AG04449 (cell line): ENCODE data around the gene TNFSF13B.

Source experiments
- CTCF ChIA-PET: fragments of 350-600 bp; formaldehyde crosslinking; extraction: SDS; loops from one replicate; lab custom pipeline; 2021; ENCODE audit warnings: antibody characterized with exemption; lab: Yijun Ruan, JAX
- POLR2A ChIA-PET: fragments of 400-600, 350-600 bp; formaldehyde crosslinking; extraction: SDS; loops from one replicate; lab custom pipeline; 2020; ENCODE audit warnings: antibody characterized with exemption, inconsistent platforms; lab: Yijun Ruan, JAX
- DNase-seq: peaks from one replicate; pipeline ENCODE4 v3.0.0-alpha.2; 2010; ENCODE audit warnings: low read depth, low spot score
- H3K4me3 ChIP-seq: 2 replicates; pipeline ENCODE4 v1.5.1; 2011; ENCODE audit warnings: low read depth, mild to moderate bottlenecking, control low read depth, low read length
- CTCF ChIP-seq: IDR thresholded peaks from one replicate; pipeline ENCODE4 v1.5.1; 2011; ENCODE audit warnings: mild to moderate bottlenecking, moderate library complexity, low read length, control low read depth, inconsistent platforms; ENCODE audit not compliant: insufficient read depth; ENCODE audit errors: missing control alignments

Gene TNFSF13B

GRCh38 chr13:108346376-108346775 is 76.9 kb downstream of the TNFSF13B start:
- H3K4me3 ChIP-seq = no peak overlapping the region
- POLR2A ChIA-PET = no interaction called here
- DNase-seq = no peak
- no peak for TF ChIP-seq CTCF
- CTCF ChIA-PET = interaction anchor here (1.3 kb wide), 1 partner anchor 549 kb away, joined by 4 read pairs; no protein-coding TSS in a partner anchor

- H3K4me3 ChIP-seq = no peak overlapping the region
- TF ChIP-seq CTCF = no peak
- DNase-seq = no peak
- ChIA-PET POLR2A (no interaction called here), CTCF (no interaction called here)
Observed at GRCh38 chr13:108349269-108349668, 79.8 kb downstream of the TNFSF13B start.

- ChIA-PET CTCF (interaction anchor here (0.7 kb wide), 1 partner anchor 545 kb away, joined by 3 read pairs; no protein-coding TSS in a partner anchor), POLR2A (no interaction called here)
- no peak overlapping the region for H3K4me3 ChIP-seq
- DNase-seq = no peak
- no peak for TF ChIP-seq CTCF
Observed at GRCh38 chr13:108350579-108350978, 81.1 kb downstream of the TNFSF13B start.

GRCh38 chr13:108352599-108352998 is 83.1 kb downstream of the TNFSF13B start:
- ChIA-PET CTCF (interaction anchor here (1.0 to 1.6 kb wide), 2 partner anchors 10 to 31 kb away, joined by 3 to 8 read pairs; no protein-coding TSS in a partner anchor), POLR2A (no interaction called here)
- no peak for DNase-seq
- H3K4me3 ChIP-seq = no peak overlapping the region
- TF ChIP-seq CTCF = no peak

GRCh38 chr13:108357228-108357627 is 87.7 kb downstream of the TNFSF13B start:
- POLR2A ChIA-PET = no interaction called here
- CTCF ChIA-PET = no interaction called here
- DNase-seq = no peak
- H3K4me3 ChIP-seq = no peak overlapping the region
- TF ChIP-seq CTCF = no peak
